Endothelial cell of umbilical vein (primary cell): ENCODE results near the gene UBE2E1. TPM values are rescaled to one million over a fixed set of nuclear protein-coding genes. Genes with fewer than 3 reads are reported as not detected.

Experiments
- BruUV-seq: library from RNA; stranded (reverse); fragments of 400-500 nt; replicated peaks from 2 replicates; lab custom pipeline; 2021; lab: Mats Ljungman, UMichigan
- CTCF ChIA-PET: fragments of 300-600, 350-600 bp; sonication (Branson Sonifier 250); formaldehyde crosslinking; loops from one replicate; lab custom pipeline; 2021; ENCODE audit warnings: antibody characterized with exemption, inconsistent platforms; lab: Charles Lee
- POLR2A ChIA-PET: fragments of 300-600, 350-600 bp; sonication (Branson Sonifier 250); formaldehyde crosslinking; loops from one replicate; lab custom pipeline; 2021; ENCODE audit warnings: antibody characterized with exemption, inconsistent platforms; lab: Charles Lee
- DNase-seq: peaks from one replicate; pipeline ENCODE4 v3.0.0-alpha.2; 2011; ENCODE audit warnings: low read depth, low spot score
- FAIRE-seq: peaks from 2 replicates; lab custom pipeline; 2011; peaks lifted over from hg19 to GRCh38; lab: Jason Lieb, UNC
- H2AFZ ChIP-seq: 2 replicates; pipeline ENCODE4 v1.6.0; 2012; ENCODE audit warnings: low read depth, low read length, control low read depth, inconsistent platforms
- H3K27ac ChIP-seq: 2 replicates; pipeline ENCODE4 v1.5.1; 2011; ENCODE audit warnings: low read depth, mild to moderate bottlenecking, control low read depth, low read length, moderate library complexity; ENCODE audit not compliant: insufficient read depth
- H3K27me3 ChIP-seq, 2 experiments: 2 replicates each; pipeline versions ENCODE4 v1.6.0 to v1.6.1; 2011; ENCODE audit warnings: low read length in 2 of 2, mixed read lengths in 1 of 2; ENCODE audit not compliant: control insufficient read depth in 2 of 2, insufficient read depth in 2 of 2
- H3K36me3 ChIP-seq, 2 experiments: 2 replicates in 1 of 2; 3 replicates in 1 of 2; pipeline ENCODE4 v1.5.1; 2011; ENCODE audit warnings: low read length in 2 of 2, mild to moderate bottlenecking in 1 of 2, moderate library complexity in 1 of 2; ENCODE audit not compliant: control insufficient read depth in 2 of 2, insufficient read depth in 2 of 2; ENCODE audit errors: extremely low read depth in 1 of 2
- H3K4me1 ChIP-seq: 3 replicates; pipeline ENCODE4 v1.5.1; 2011; ENCODE audit warnings: mild to moderate bottlenecking, low read length; ENCODE audit not compliant: control insufficient read depth, insufficient read depth; ENCODE audit errors: extremely low read depth
- H3K4me2 ChIP-seq: 2 replicates; pipeline ENCODE4 v1.6.1; 2011; ENCODE audit warnings: low read length, control low read depth, mixed read lengths; ENCODE audit not compliant: insufficient read depth
- H3K4me3 ChIP-seq, 3 experiments: fragments of 200-600 bp in 1 of 3; sonication (generic), shearing (Covaris generic) in 1 of 3; replicated peaks in 1 of 3; 2 replicates each; pipeline ENCODE4 v1.5.1; 2011 to 2016; ENCODE audit warnings: control low read depth in 3 of 3, low read length in 3 of 3, mild to moderate bottlenecking in 2 of 3, inconsistent platforms in 1 of 3, low read depth in 1 of 3, moderate library complexity in 1 of 3; ENCODE audit not compliant: insufficient read depth in 1 of 3
- H3K79me2 ChIP-seq: 2 replicates; pipeline ENCODE4 v1.6.0; 2012; ENCODE audit warnings: low read length, inconsistent platforms; ENCODE audit not compliant: control insufficient read depth, insufficient read depth
- H3K9ac ChIP-seq: replicated peaks from 2 replicates; pipeline ENCODE3; 2011; ENCODE audit warnings: low read length, control low read depth; ENCODE audit not compliant: insufficient read depth; ENCODE audit errors: extremely low read depth
- H3K9me1 ChIP-seq: replicated peaks from 3 replicates; pipeline ENCODE4 v1.6.0; 2011; ENCODE audit warnings: mild to moderate bottlenecking, low read length; ENCODE audit not compliant: control insufficient read depth, insufficient read depth; ENCODE audit errors: extremely low read depth
- H3K9me3 ChIP-seq: replicated peaks from 2 replicates; pipeline ENCODE4 v1.5.1; 2012; ENCODE audit warnings: low read length, inconsistent platforms; ENCODE audit not compliant: control insufficient read depth, insufficient read depth
- H4K20me1 ChIP-seq: replicated peaks from 2 replicates; pipeline ENCODE3; 2011; ENCODE audit warnings: mild to moderate bottlenecking, low read length; ENCODE audit not compliant: control insufficient read depth, insufficient read depth; ENCODE audit errors: extremely low read depth
- CTCF ChIP-seq, 2 donors: IDR thresholded peaks; 1 replicate in 1 of 2; 2 replicates in 1 of 2; pipeline ENCODE4 v1.5.1; 2011; ENCODE audit warnings: low read length in 2 of 2, mild to moderate bottlenecking in 2 of 2, moderate library complexity in 2 of 2, control low read depth in 1 of 2, inconsistent platforms in 1 of 2, low read depth in 1 of 2; ENCODE audit not compliant: insufficient read depth in 1 of 2; ENCODE audit errors: extremely low read depth in 1 of 2
- EZH2 ChIP-seq: IDR thresholded peaks from 2 replicates; pipeline ENCODE4 v1.6.1; 2012; ENCODE audit warnings: borderline replicate concordance, low read depth, mild to moderate bottlenecking, moderate library complexity, low read length, inconsistent platforms; ENCODE audit not compliant: severe bottlenecking
- FOS ChIP-seq: IDR thresholded peaks from 2 replicates; pipeline ENCODE4 v1.6.1; 2011; ENCODE audit warnings: mild to moderate bottlenecking, low read length, moderate library complexity, borderline replicate concordance; ENCODE audit not compliant: insufficient read depth
- GATA2 ChIP-seq: IDR thresholded peaks from 2 replicates; pipeline ENCODE4 v1.7.0; 2011; ENCODE audit warnings: low read depth, mild to moderate bottlenecking, moderate library complexity, mixed read lengths, low read length; ENCODE audit not compliant: insufficient read length, insufficient read depth
- JUN ChIP-seq: IDR thresholded peaks from 2 replicates; pipeline ENCODE4 v1.6.1; 2011; ENCODE audit warnings: borderline replicate concordance, low read depth; ENCODE audit not compliant: insufficient read length, insufficient read depth
- MYC ChIP-seq: IDR thresholded peaks from one replicate; pipeline ENCODE4 v1.6.1; 2011; ENCODE audit warnings: mild to moderate bottlenecking, low read depth, low read length
- POLR2A ChIP-seq: IDR thresholded peaks from 2 replicates; pipeline ENCODE4 v1.6.1; 2012; ENCODE audit warnings: low read depth, mild to moderate bottlenecking, control low read depth, low read length
- POLR2AphosphoS5 ChIP-seq: IDR thresholded peaks from 2 replicates; pipeline ENCODE4 v1.6.1; 2012; ENCODE audit warnings: low read depth, mild to moderate bottlenecking, control low read depth, low read length, moderate library complexity; ENCODE audit not compliant: insufficient read depth
- dilution Hi-C: fragments of 300-500 bp; cut with MboI; formaldehyde crosslinking; loops from one replicate; pipeline ENCODE4 v1.15.0; 2019; ENCODE audit warnings: low sequenced_read_pairs; ENCODE audit not compliant: extremely low pct_ligation_motif_present
- intact Hi-C: fragments of 100-400 bp; cut with micrococcal nuclease; formaldehyde crosslinking; loops from one replicate; pipeline ENCODE4 v1.10.0; 2022
- polyA plus RNA-seq, 4 experiments: library from polyadenylated mRNA; depleted of rRNA in 3 of 4; stranded (reverse) in 3 of 4; unstranded in 1 of 4; fragments of >200 nt; gene quantifications; 2 replicates each; pipeline versions ENCODE4 v1.2.1 to v1.2.3, GENCODE V29; 2011 to 2012; ENCODE audit warnings: missing spikeins in 1 of 4
- total RNA-seq: library from RNA; stranded (reverse); gene quantifications from 2 replicates; pipeline ENCODE4 v1.2.3, GENCODE V29; 2021
- TF ChIP-seq, protein P1 (sequence below): IDR thresholded peaks from 2 replicates; pipeline ENCODE4 v1.6.1; 2011; ENCODE audit not compliant: insufficient read depth, insufficient read length

The UBE2E1 gene
- total and polyA plus RNA-seq, 2 donors (not counting 3 experiments of a cell fraction or from before 2014, with no cell fraction given), result 72.7 to 114 TPM

DNA sequence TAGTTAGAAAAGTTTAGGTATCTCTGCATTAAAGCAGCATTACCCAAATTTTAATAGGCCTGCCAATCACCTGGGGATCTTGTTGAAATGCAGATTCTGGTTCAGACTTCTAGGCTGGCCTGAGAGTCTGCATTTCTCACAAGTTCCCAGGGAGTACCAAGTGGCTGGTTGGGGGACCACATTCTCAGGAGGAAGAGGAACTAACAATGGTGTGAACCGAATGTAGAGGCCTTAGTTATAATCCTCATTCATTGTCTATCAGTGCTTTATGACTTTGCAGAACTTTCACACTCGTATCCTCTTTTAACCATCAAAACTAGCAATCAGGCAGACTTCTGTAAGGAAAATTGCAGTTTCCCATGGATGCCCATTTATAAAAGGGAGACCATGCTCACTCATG lies 38.2 kb upstream of the UBE2E1 start:
- Histone ChIP-seq H3K4me3 (no peak overlapping the region), H3K4me2 (no peak overlapping the region), H2AFZ (no peak overlapping the region), H3K27ac (no peak overlapping the region), H4K20me1 (no peaks in the 10 kb centered on the region), H3K27me3 (no peaks in the 10 kb centered on the region), H3K9me1 (no peaks in the 10 kb centered on the region), H3K9ac (no peak overlapping the region), H3K36me3 (no peaks in the 10 kb centered on the region), H3K4me1 (no peaks in the 10 kb centered on the region), H3K9me3 (no peaks in the 10 kb centered on the region), H3K79me2 (no peaks in the 10 kb centered on the region)
- DNase-seq (no peak), FAIRE-seq (no peak)
- intact Hi-C loops (no loop called here), dilution Hi-C loops (no loop called here)
- CTCF ChIA-PET, result no interaction called here
- TF ChIP-seq POLR2AphosphoS5 (no peak), FOS (no peak), CTCF (IDR thresholded peaks at IDR 0.05; ENCODE audit: extremely low read depth in 1 of 2, insufficient read depth in 1 of 2, low read depth in 1 of 2, low read length in 2 of 2) (no peak), MYC (no peak), GATA2 (no peak), POLR2A (no peak), JUN (no peak), EZH2 (no peak)
- TF ChIP-seq, protein P1, sequence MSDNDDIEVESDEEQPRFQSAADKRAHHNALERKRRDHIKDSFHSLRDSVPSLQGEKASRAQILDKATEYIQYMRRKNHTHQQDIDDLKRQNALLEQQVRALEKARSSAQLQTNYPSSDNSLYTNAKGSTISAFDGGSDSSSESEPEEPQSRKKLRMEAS, result no peak
- POLR2A ChIA-PET, result no interaction called here
- no TSS peak for BruUV-seq
